KMS-11 (cell line): ENCODE measurements around the gene TSGA10IP.

ENCODE experiments used
- H2AFZ ChIP-seq: fragments of 200-600 bp; sonication (generic); 2 replicates; pipeline ENCODE4 v1.6.1; 2016; ENCODE audit warnings: antibody characterized with exemption, mixed run types, low read depth
- H3K27ac ChIP-seq: fragments of 200-600 bp; sonication (generic); 2 replicates; pipeline ENCODE4 v1.6.1; 2016; ENCODE audit warnings: mild to moderate bottlenecking, mixed run types
- H3K27me3 ChIP-seq: fragments of 200-600 bp; sonication (generic); 2 replicates; pipeline ENCODE4 v1.6.1; 2017; ENCODE audit warnings: mild to moderate bottlenecking, low read depth, mixed run types, moderate library complexity; ENCODE audit not compliant: insufficient read depth
- H3K36me3 ChIP-seq: fragments of 200-600 bp; sonication (generic); 2 replicates; pipeline ENCODE4 v1.6.1; 2017; ENCODE audit warnings: mild to moderate bottlenecking, mixed run types; ENCODE audit not compliant: insufficient read depth
- H3K4me1 ChIP-seq: fragments of 200-600 bp; sonication (generic); 2 replicates; pipeline ENCODE4 v1.6.1; 2016; ENCODE audit warnings: mild to moderate bottlenecking, low read depth, mixed run types; ENCODE audit not compliant: poor library complexity, severe bottlenecking
- H3K4me2 ChIP-seq: fragments of 200-600 bp; sonication (generic); 2 replicates; pipeline ENCODE4 v1.7.0; 2016; ENCODE audit warnings: mild to moderate bottlenecking, mixed run types
- H3K4me3 ChIP-seq: fragments of 200-600 bp; sonication (generic); IDR thresholded peaks from 2 replicates; pipeline ENCODE4 v1.6.1; 2017; ENCODE audit warnings: low read depth, low read length, mixed read lengths; ENCODE audit not compliant: insufficient read depth
- H3K79me2 ChIP-seq: fragments of 200-600 bp; sonication (generic); 2 replicates; pipeline ENCODE4 v1.6.1; 2016; ENCODE audit warnings: low read depth, mixed run types; ENCODE audit not compliant: insufficient read depth
- H3K9ac ChIP-seq: fragments of 200-600 bp; sonication (generic); 2 replicates; pipeline ENCODE4 v1.6.1; 2016; ENCODE audit warnings: mild to moderate bottlenecking, mixed run types
- H4K20me1 ChIP-seq: fragments of 200-600 bp; sonication (generic); 2 replicates; pipeline ENCODE4 v1.6.1; 2016; ENCODE audit warnings: mild to moderate bottlenecking, mixed run types; ENCODE audit not compliant: insufficient read depth
- CTCF ChIP-seq: fragments of 200-600 bp; sonication (generic); conservative IDR thresholded peaks from 2 replicates; pipeline ENCODE4 v1.6.1; 2017; ENCODE audit warnings: low read depth, mild to moderate bottlenecking, antibody characterized with exemption, low read length, moderate library complexity, mixed read lengths

Gene TSGA10IP

DNA sequence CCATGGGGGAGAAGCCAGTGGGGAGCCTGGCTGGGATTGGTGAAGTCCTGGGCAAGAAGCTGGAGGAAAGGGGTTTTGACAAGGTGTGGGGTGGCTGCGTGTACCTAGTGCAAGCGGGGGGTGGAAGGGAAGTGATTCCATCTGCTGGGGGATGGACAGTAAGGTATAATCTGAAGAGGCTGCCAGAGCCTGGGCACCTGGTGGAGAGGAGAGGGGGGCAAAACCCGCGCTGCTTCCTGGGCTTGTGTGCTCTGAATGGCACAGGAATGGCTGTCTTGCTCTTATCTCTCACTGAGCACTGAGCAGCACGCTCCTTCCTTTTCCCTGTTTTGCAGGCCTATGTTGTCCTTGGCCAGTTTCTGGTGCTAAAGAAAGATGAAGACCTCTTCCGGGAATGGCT is 58.0 kb downstream of the TSGA10IP start:
- Histone ChIP-seq H3K4me3 (no peak overlapping the region), H3K4me1 (peaks cover 21% of the 10 kb centered on the region), H3K36me3 (0 out of 2 replicates have a peak, but pooled peaks cover 5% of the 10 kb centered on the region), H4K20me1 (no peaks in the 10 kb centered on the region), H3K27me3 (no peaks in the 10 kb centered on the region), H3K27ac (peak overlapping the region; percentile 21; the same call in 1 of the 2 replicates), H3K79me2 (peaks cover 27% of the 10 kb centered on the region), H3K4me2 (peak overlapping the region; percentile 71), H2AFZ (no peak overlapping the region), H3K9ac (peak overlapping the region; percentile 63; the same call in 1 of the 2 replicates)
- TF ChIP-seq CTCF, result no peak

DNA sequence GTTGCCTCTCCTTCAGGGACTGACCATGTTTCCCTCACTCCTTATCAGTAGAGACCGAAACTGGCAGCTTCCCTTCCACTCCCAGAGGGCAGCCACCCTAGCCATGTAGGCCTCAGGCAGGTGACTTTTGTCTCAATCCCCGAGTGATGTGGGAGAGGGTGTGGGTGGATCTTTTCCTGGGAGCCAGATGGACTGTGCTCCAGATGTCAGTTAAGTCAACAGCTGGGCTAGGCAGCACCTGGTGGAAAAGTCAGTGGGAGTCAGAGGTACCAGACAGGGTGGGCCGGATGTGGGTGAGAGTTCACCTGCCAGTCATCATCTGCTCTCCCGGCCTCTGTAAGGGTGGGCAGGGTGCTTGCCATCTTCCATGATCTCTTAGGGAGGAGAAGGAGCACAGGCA is 58.9 kb downstream of the TSGA10IP start:
- 0 out of 2 replicates have a peak, but pooled peaks cover 5% of the 10 kb centered on the region for H3K36me3 ChIP-seq
- peaks cover 23% of the 10 kb centered on the region for H3K4me1 ChIP-seq
- peaks cover 27% of the 10 kb centered on the region for H3K79me2 ChIP-seq
- H3K4me3 ChIP-seq, result no peak overlapping the region
- no peak overlapping the region for H3K27ac ChIP-seq
- no peaks in the 10 kb centered on the region for H3K27me3 ChIP-seq
- no peak overlapping the region for H3K9ac ChIP-seq
- no peak overlapping the region for H2AFZ ChIP-seq
- H3K4me2 ChIP-seq, result no peak overlapping the region
- H4K20me1 ChIP-seq, result no peaks in the 10 kb centered on the region
- TF ChIP-seq CTCF, result no peak

- Histone ChIP-seq H3K4me2 (no peak overlapping the region), H3K27ac (no peak overlapping the region), H3K79me2 (peaks cover 14% of the 10 kb centered on the region), H3K4me1 (peaks cover 18% of the 10 kb centered on the region), H4K20me1 (no peaks in the 10 kb centered on the region), H3K36me3 (0 out of 2 replicates have a peak, but pooled peaks cover 5% of the 10 kb centered on the region), H3K9ac (no peak overlapping the region), H3K4me3 (no peak overlapping the region), H3K27me3 (no peaks in the 10 kb centered on the region), H2AFZ (no peak overlapping the region)
- no peak for TF ChIP-seq CTCF
These were observed 61.0 kb downstream of the TSGA10IP start for GRCh38 chr11:66006134-66006890.

DNA sequence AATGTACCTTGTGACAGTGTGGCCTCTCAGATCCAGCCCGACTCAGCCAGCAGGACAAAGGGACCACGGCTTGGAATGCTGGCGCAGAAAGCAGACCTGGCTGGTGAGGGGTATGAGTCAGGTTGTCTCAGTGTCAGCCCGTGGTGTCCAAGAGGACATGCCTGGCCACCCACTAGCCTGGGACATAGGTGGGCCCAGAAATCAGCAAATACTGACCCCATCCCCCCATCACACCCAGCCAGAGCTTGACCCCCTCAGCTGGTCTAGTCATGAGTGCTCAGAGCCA is 61.6 kb downstream of the TSGA10IP start:
- no peak overlapping the region for H2AFZ ChIP-seq
- H3K4me2 ChIP-seq, result no peak overlapping the region
- no peak overlapping the region for H3K4me3 ChIP-seq
- no peaks in the 10 kb centered on the region for H3K27me3 ChIP-seq
- H3K4me1 ChIP-seq, result peaks cover 18% of the 10 kb centered on the region
- TF ChIP-seq CTCF, result no peak
- H4K20me1 ChIP-seq, result no peaks in the 10 kb centered on the region
- H3K27ac ChIP-seq, result no peak overlapping the region
- 0 out of 2 replicates have a peak, but pooled peaks cover 5% of the 10 kb centered on the region for H3K36me3 ChIP-seq
- peaks cover 9% of the 10 kb centered on the region for H3K79me2 ChIP-seq
- no peak overlapping the region for H3K9ac ChIP-seq
